ENCODE results near the gene ERGIC2. TPM values are rescaled to one million over a fixed set of nuclear protein-coding genes. Genes with fewer than 3 reads are reported as not detected.

Gene ERGIC2
- total RNA-seq, 4 donors from 2014 or later, result 30.8 to 55.4 (median 35.9) TPM

GRCh38 chr12:29426498-29426897, 45.5 kb upstream of the ERGIC2 start:
- Histone ChIP-seq H3K4me3 (no peak overlapping the region), H3K36me3 (no peaks in the 10 kb centered on the region), H3K27me3 (no peaks in the 10 kb centered on the region), H3K9me3 (no peaks in the 10 kb centered on the region), H3K27ac (no peak overlapping the region), H3K4me1 (no peaks in the 10 kb centered on the region)
- 92% methylated on average over 2 of the region's 2 CpGs for WGBS
- no peak for DNase-seq (ENCODE audit: low spot score in 2 of 2)
- TF ChIP-seq POLR2AphosphoS5 (IDR thresholded peaks at IDR 0.05) (no peak), EP300 (IDR thresholded peaks at IDR 0.05) (no peak), POLR2A (IDR thresholded peaks at IDR 0.05) (no peak)
- TF ChIP-seq, protein P1, sequence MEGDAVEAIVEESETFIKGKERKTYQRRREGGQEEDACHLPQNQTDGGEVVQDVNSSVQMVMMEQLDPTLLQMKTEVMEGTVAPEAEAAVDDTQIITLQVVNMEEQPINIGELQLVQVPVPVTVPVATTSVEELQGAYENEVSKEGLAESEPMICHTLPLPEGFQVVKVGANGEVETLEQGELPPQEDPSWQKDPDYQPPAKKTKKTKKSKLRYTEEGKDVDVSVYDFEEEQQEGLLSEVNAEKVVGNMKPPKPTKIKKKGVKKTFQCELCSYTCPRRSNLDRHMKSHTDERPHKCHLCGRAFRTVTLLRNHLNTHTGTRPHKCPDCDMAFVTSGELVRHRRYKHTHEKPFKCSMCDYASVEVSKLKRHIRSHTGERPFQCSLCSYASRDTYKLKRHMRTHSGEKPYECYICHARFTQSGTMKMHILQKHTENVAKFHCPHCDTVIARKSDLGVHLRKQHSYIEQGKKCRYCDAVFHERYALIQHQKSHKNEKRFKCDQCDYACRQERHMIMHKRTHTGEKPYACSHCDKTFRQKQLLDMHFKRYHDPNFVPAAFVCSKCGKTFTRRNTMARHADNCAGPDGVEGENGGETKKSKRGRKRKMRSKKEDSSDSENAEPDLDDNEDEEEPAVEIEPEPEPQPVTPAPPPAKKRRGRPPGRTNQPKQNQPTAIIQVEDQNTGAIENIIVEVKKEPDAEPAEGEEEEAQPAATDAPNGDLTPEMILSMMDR (IDR thresholded peaks at IDR 0.05), result no peak

GRCh38 chr12:29425722-29426121, 44.8 kb upstream of the ERGIC2 start:
- WGBS, result 60% methylated on average over 2 of the region's 2 CpGs
- Histone ChIP-seq H3K27me3 (no peaks in the 10 kb centered on the region), H3K4me1 (no peaks in the 10 kb centered on the region), H3K36me3 (no peaks in the 10 kb centered on the region), H3K27ac (no peak overlapping the region), H3K9me3 (no peaks in the 10 kb centered on the region), H3K4me3 (no peak overlapping the region)
- no peak for DNase-seq (ENCODE audit: low spot score in 2 of 2)
- TF ChIP-seq POLR2A (IDR thresholded peaks at IDR 0.05) (no peak), POLR2AphosphoS5 (IDR thresholded peaks at IDR 0.05) (no peak), EP300 (IDR thresholded peaks at IDR 0.05) (no peak)
- TF ChIP-seq, protein P1 (IDR thresholded peaks at IDR 0.05), result no peak

DNA sequence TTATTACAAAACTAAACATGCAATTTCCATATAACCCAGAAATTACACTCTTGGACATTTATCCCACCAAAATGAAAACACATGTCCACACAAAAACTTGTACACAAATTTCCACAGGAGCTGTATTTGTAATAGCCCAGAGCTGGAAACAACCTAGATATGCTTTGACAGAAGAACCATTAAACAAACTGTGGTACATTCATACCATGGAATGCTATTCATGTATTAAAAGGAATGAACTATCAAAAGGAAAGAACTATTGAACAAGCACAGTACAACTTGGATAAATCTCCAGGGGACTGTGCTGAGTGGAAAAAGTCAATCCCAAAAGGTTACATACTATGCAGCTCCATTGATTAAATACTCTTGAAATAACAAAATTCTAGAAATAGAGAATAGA, 35.8 kb upstream of the ERGIC2 start:
- Histone ChIP-seq H3K4me3 (no peak overlapping the region), H3K4me1 (no peaks in the 10 kb centered on the region), H3K27ac (no peak overlapping the region), H3K36me3 (no peaks in the 10 kb centered on the region), H3K9me3 (no peaks in the 10 kb centered on the region), H3K27me3 (no peaks in the 10 kb centered on the region)
- DNase-seq (ENCODE audit: low spot score in 2 of 2), result no peak
- TF ChIP-seq EP300 (IDR thresholded peaks at IDR 0.05), result no peak
- TF ChIP-seq, protein P1 (IDR thresholded peaks at IDR 0.05), result no peak
- TF ChIP-seq POLR2AphosphoS5 (IDR thresholded peaks at IDR 0.05), result no peak
- no peak for TF ChIP-seq POLR2A (IDR thresholded peaks at IDR 0.05)

DNA sequence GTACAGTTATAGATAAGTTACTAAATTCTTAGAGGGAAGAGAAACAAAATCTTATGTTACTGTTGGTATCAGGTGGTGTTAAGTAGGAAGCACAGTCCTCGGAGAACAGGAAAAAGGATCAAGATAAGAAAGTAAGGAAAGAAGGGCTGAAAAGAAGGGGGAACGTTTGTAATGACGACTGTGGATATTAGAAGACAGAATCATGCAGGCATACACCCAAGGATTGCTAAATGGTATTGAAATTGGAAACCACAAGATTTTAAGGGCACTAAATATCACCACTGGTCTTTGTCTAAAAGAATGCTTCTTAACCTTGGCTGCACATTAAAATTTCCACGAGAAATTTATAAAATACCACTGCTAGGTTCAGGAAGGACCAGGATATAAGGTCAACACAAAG, 34.1 kb upstream of the ERGIC2 start:
- WGBS, result 60% methylated on average over 4 of the region's 4 CpGs
- no peaks in the 10 kb centered on the region for H3K27me3 ChIP-seq
- H3K4me1 ChIP-seq, result no peaks in the 10 kb centered on the region
- no peak overlapping the region for H3K4me3 ChIP-seq
- DNase-seq (ENCODE audit: low spot score in 2 of 2), result no peak
- H3K27ac ChIP-seq, result no peak overlapping the region
- TF ChIP-seq, protein P1 (IDR thresholded peaks at IDR 0.05), result no peak
- no peak for TF ChIP-seq EP300 (IDR thresholded peaks at IDR 0.05)
- no peak for TF ChIP-seq POLR2AphosphoS5 (IDR thresholded peaks at IDR 0.05)
- TF ChIP-seq POLR2A (IDR thresholded peaks at IDR 0.05), result no peak
- no peaks in the 10 kb centered on the region for H3K36me3 ChIP-seq
- H3K9me3 ChIP-seq, result no peaks in the 10 kb centered on the region

DNA sequence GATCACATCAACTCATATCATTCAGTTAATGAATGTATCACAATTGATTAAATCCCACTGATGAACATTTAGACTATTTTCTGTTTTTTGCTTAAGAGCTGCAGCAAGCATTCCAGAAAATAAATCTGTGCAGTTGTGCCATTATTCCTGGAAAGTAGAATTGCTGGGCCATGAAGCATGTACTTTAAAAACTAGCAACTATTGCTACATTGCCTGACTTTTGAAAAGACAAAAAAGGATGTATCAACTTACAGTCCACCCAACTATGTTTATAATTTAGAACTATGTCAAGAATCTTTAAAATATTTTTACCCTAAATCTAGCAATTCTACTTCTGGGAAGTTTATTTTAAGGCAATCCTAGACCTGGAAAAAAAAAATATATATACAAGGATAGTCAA, 33.4 kb upstream of the ERGIC2 start:
- TF ChIP-seq, protein P1 (IDR thresholded peaks at IDR 0.05), result no peak
- TF ChIP-seq EP300 (IDR thresholded peaks at IDR 0.05) (no peak), POLR2AphosphoS5 (IDR thresholded peaks at IDR 0.05) (no peak)
- H3K4me1 ChIP-seq, result no peaks in the 10 kb centered on the region
- H3K27ac ChIP-seq, result no peak overlapping the region
- H3K36me3 ChIP-seq, result no peaks in the 10 kb centered on the region
- H3K27me3 ChIP-seq, result no peaks in the 10 kb centered on the region
- no peak overlapping the region for H3K4me3 ChIP-seq
- no peaks in the 10 kb centered on the region for H3K9me3 ChIP-seq
- no peak for DNase-seq (ENCODE audit: low spot score in 2 of 2)

Measured in suprapubic skin (tissue), 4 donors.